Osteocyte (in vitro differentiated cells): ENCODE measurements around the gene ITM2B. TPM values are rescaled to one million over a fixed set of nuclear protein-coding genes. Genes with fewer than 3 reads are reported as not detected.

Source experiments
- DNase-seq: peaks from one replicate; pipeline ENCODE4 v3.0.0; 2021; ENCODE audit warnings: mixed read lengths; ENCODE audit not compliant: unreplicated experiment; ENCODE audit errors: extremely low spot score
- H3K27ac Mint-ChIP-seq: one replicate; pipeline ENCODE4 v1.8.0; 2021; ENCODE audit warnings: mild to moderate bottlenecking, mixed read lengths; ENCODE audit not compliant: unreplicated experiment
- H3K27me3 Mint-ChIP-seq: one replicate; pipeline ENCODE4 v1.8.0; 2021; ENCODE audit warnings: mixed read lengths; ENCODE audit not compliant: unreplicated experiment
- H3K36me3 Mint-ChIP-seq: one replicate; pipeline ENCODE4 v1.8.0; 2021; ENCODE audit warnings: mixed read lengths; ENCODE audit not compliant: unreplicated experiment
- H3K4me1 Mint-ChIP-seq: one replicate; pipeline ENCODE4 v1.8.0; 2021; ENCODE audit warnings: mixed read lengths; ENCODE audit not compliant: unreplicated experiment
- H3K4me3 Mint-ChIP-seq: one replicate; pipeline ENCODE4 v1.8.0; 2021; ENCODE audit warnings: mild to moderate bottlenecking, moderate library complexity, mixed read lengths; ENCODE audit not compliant: unreplicated experiment
- H3K9me3 Mint-ChIP-seq: one replicate; pipeline ENCODE4 v1.8.0; 2021; ENCODE audit warnings: mixed read lengths; ENCODE audit not compliant: unreplicated experiment
- CTCF ChIP-seq: fragments of 200-600 bp; sonication (generic); IDR thresholded peaks from 2 replicates; pipeline ENCODE4 v1.5.0; 2021; ENCODE audit warnings: antibody characterized with exemption, mild to moderate bottlenecking, moderate library complexity
- total RNA-seq: library from RNA; stranded (reverse); gene quantifications from 2 replicates; pipeline ENCODE4 v1.2.1, GENCODE V29; 2021

Gene ITM2B
- total RNA-seq, 1 donor from 2014 or later, result 510 TPM

GRCh38 chr13:48241651-48242050 is 8.6 kb downstream of the ITM2B start:
- Mint-ChIP-seq H3K4me3 (no peak overlapping the region), H3K36me3 (peaks cover 4% of the 10 kb centered on the region), H3K4me1 (peaks cover 53% of the 10 kb centered on the region), H3K27ac (peak overlapping the region; percentile 3), H3K9me3 (no peaks in the 10 kb centered on the region), H3K27me3 (no peaks in the 10 kb centered on the region)
- DNase-seq, result no peak
- TF ChIP-seq CTCF, result no peak

DNA sequence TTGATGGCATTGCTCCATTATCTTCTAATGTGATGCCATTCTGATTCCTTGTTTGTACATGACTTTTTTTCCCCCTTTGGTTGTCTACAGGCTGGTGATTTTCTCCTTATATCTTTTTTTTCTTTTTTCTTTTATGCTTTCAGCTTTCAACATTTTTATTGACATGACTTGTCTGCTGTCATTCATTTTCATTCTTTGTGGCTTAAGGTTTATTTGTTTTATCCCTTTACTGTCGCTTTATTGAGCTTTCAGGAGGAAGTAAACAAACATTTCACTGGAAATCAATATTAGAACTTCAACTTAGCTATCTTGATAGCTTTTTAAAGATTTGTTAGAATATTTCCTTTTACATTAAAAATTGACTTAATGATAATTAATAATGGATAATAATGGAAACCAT is 9.7 kb downstream of the ITM2B start:
- Mint-ChIP-seq H3K4me1 (peaks cover 42% of the 10 kb centered on the region), H3K36me3 (peaks cover 4% of the 10 kb centered on the region), H3K4me3 (no peak overlapping the region)

DNA sequence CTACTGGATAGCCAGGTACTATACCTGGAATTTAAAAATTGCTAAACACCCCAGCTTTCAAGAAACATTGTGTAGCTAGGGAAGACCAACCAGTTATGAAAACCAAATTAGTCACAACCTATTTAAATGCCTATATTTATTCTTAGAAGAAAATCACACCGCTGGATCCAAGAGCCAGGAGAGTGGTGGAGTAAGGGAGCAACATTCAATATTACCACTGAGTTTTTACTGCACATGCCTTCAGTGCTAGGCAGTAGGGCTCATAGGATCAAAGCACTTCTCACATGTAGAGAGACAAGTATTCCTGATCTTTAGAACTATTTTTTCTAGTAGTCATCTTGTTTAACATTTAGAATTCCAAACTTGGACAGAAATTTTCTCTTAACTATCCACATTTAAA is 11.2 kb downstream of the ITM2B start:
- Mint-ChIP-seq H3K27ac (no peak overlapping the region), H3K4me1 (peaks cover 30% of the 10 kb centered on the region), H3K4me3 (no peak overlapping the region), H3K36me3 (peaks cover 4% of the 10 kb centered on the region), H3K27me3 (no peaks in the 10 kb centered on the region), H3K9me3 (no peaks in the 10 kb centered on the region)
- DNase-seq, result no peak
- TF ChIP-seq CTCF, result no peak

More for the DNA sequence above, 9.7 kb downstream of the ITM2B start:
- TF ChIP-seq CTCF, result no peak
- no peaks in the 10 kb centered on the region for H3K9me3 Mint-ChIP-seq
- DNase-seq, result no peak
- no peaks in the 10 kb centered on the region for H3K27me3 Mint-ChIP-seq
- no peak overlapping the region for H3K27ac Mint-ChIP-seq

DNA sequence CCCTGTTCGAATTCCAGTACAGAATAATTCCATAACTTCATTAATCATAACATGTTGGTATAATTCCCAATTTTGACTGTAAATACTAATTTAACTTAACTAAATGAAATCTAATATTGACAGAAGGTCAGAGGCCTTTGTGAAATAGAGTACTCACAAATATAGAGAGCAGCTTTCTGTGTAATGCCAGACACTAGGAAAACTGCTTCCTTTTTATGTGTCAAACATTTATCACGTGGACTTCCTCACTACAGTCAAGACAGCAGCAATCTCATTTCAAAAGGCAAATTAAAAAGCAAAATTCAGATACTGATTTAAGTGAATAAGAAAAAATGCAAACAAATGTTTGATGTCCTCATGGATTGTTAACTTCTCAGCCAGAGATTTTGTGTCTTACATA is 13.1 kb downstream of the ITM2B start:
- TF ChIP-seq CTCF, result no peak
- peaks cover 22% of the 10 kb centered on the region for H3K4me1 Mint-ChIP-seq
- no peaks in the 10 kb centered on the region for H3K9me3 Mint-ChIP-seq
- no peak overlapping the region for H3K27ac Mint-ChIP-seq
- H3K36me3 Mint-ChIP-seq, result peaks cover 5% of the 10 kb centered on the region
- H3K4me3 Mint-ChIP-seq, result no peak overlapping the region
- H3K27me3 Mint-ChIP-seq, result no peaks in the 10 kb centered on the region
- DNase-seq, result no peak

- Mint-ChIP-seq H3K4me3 (no peak overlapping the region), H3K27me3 (no peaks in the 10 kb centered on the region), H3K9me3 (no peaks in the 10 kb centered on the region), H3K27ac (no peak overlapping the region), H3K4me1 (peaks cover 13% of the 10 kb centered on the region), H3K36me3 (peaks cover 11% of the 10 kb centered on the region)
- DNase-seq, result no peak
- TF ChIP-seq CTCF, result no peak
Observed at GRCh38 chr13:48249018-48249417, 16.0 kb downstream of the ITM2B start.
